Stimulated activated CD4-positive, alpha-beta T cell treated with anti-CD3 and anti-CD28 coated beads, Interleukin-15, amount 100 ng/mL, for 48 hours (primary cell): ENCODE results near the gene ST3GAL5.

Experiments used
- DNase-seq, 2 donors: peaks; one replicate each; pipeline ENCODE4 v3.0.0-alpha.2; 2020; ENCODE audit warnings: low read depth in 2 of 2

The ST3GAL5 gene

GRCh38 chr2:85790032-85790431 is 98.8 kb downstream of the ST3GAL5 start:
- no peak for DNase-seq

GRCh38 chr2:85789271-85789670 is 99.5 kb downstream of the ST3GAL5 start:
- no peak for DNase-seq

- DNase-seq: no peak
Observed at GRCh38 chr2:85788603-85789002, 100.2 kb downstream of the ST3GAL5 start.

- no peak for DNase-seq
Observed at GRCh38 chr2:85787981-85788340, 100.8 kb downstream of the ST3GAL5 start.

- no peak for DNase-seq
Observed at GRCh38 chr2:85787282-85787980, 101.4 kb downstream of the ST3GAL5 start.
